Ishikawa (cell line): ENCODE data around the gene TNRC6C.

Experiments
- CREB1 ChIP-seq: IDR thresholded peaks from 2 replicates; pipeline ENCODE4 v1.6.1; 2012; ENCODE audit warnings: low read depth
- EP300 ChIP-seq: IDR thresholded peaks from 2 replicates; pipeline ENCODE4 v1.6.1; 2012; ENCODE audit warnings: borderline replicate concordance
- NFIC ChIP-seq: IDR thresholded peaks from 2 replicates; pipeline ENCODE4 v1.6.1; 2012
- RAD21 ChIP-seq: IDR thresholded peaks from 2 replicates; pipeline ENCODE4 v1.6.1; 2012; ENCODE audit warnings: low read depth
- TAF1 ChIP-seq: IDR thresholded peaks from 2 replicates; pipeline ENCODE4 v1.6.1; 2012; ENCODE audit warnings: low read depth, mild to moderate bottlenecking
- TCF12 ChIP-seq: IDR thresholded peaks from 2 replicates; pipeline ENCODE4 v1.6.1; 2012; ENCODE audit warnings: low read depth
- ZBTB7A ChIP-seq: IDR thresholded peaks from 2 replicates; pipeline ENCODE4 v1.6.1; 2012; ENCODE audit warnings: low read depth

DNA sequence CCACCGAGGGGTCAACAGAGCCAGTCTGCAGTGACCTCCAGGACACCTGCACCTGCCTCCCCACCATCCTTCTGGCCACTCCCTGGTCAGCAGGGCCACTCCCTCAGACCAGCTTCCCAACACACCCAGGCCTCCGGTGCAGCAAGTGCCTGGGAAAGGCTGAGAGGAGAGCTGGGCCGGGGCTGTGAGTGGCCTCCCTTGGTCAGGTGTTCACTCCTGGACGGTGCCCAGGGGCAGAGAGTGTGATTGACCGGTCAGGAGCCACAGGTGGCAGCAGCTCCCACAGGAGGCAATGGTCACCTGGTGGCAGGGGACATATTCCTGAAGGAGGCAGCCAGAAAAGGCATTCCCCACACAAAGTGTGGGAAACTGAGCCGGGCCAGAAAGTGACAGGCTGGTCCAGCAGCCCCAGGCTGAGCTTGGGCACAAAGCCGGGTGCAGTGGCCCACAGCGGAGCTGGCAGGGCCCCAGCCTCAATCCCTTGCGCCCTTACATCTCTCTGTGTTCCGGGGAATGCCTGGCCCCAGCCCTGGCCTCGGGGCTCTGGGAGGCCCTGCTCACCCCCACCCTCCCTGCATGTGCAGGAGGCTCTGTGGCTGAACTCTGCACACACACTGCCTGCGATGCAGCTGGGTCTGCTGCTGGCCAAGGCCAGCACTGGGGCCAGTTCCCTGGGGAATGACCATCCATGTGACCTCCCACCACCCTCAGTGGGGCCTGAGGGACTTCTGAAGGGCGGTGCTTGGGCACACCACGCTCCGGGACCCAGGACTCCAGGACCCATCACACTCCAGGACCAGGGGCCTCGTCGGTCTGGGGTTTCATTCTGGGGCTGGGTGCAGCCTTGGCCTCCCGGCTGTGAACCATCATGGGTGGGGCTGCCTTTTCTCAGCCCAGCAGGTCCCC is 186.5 kb downstream of the TNRC6C start:
- TF ChIP-seq CREB1: no peak
- TF ChIP-seq NFIC: peak; percentile 59; the same call in 1 of the 2 replicates
- peak; percentile 39; the same call in 1 of the 2 replicates for TF ChIP-seq EP300
- TF ChIP-seq TAF1: no peak
- TF ChIP-seq RAD21: no peak
- TF ChIP-seq TCF12: peak; percentile 67; the same call in 1 of the 2 replicates
- TF ChIP-seq ZBTB7A: no peak
